Endodermal cell (in vitro differentiated cells): Measurements from ENCODE around the gene CDK5RAP2. TPM values are rescaled to one million over a fixed set of nuclear protein-coding genes. Genes with fewer than 3 reads are reported as not detected.

Experiments used
- DNase-seq: peaks from one replicate; pipeline ENCODE4 v3.0.0-alpha.2; 2017
- H3K27ac ChIP-seq: 2 replicates; pipeline ENCODE4 v1.5.1; 2013; ENCODE audit warnings: mild to moderate bottlenecking, low read depth, low read length, moderate library complexity
- H3K27me3 ChIP-seq: 2 replicates; pipeline ENCODE4 v1.6.1; 2013; ENCODE audit warnings: mild to moderate bottlenecking, low read length, moderate library complexity; ENCODE audit not compliant: insufficient read depth, control insufficient read depth, poor library complexity, severe bottlenecking
- H3K36me3 ChIP-seq: 2 replicates; pipeline ENCODE4 v1.7.0; 2013; ENCODE audit warnings: mild to moderate bottlenecking, low read length, moderate library complexity; ENCODE audit not compliant: control insufficient read depth, insufficient read depth
- H3K4me1 ChIP-seq: one replicate; pipeline ENCODE4 v1.7.0; 2013; ENCODE audit warnings: low read length; ENCODE audit not compliant: control insufficient read depth, insufficient read depth
- H3K4me3 ChIP-seq: 2 replicates; pipeline ENCODE4 v1.5.1; 2013; ENCODE audit warnings: mild to moderate bottlenecking, low read length, moderate library complexity
- H3K9ac ChIP-seq: 2 replicates; pipeline ENCODE4 v1.6.1; 2013; ENCODE audit warnings: mild to moderate bottlenecking, low read length, moderate library complexity; ENCODE audit not compliant: poor library complexity, severe bottlenecking; ENCODE audit errors: extremely low read depth
- H3K9me3 ChIP-seq: 2 replicates; pipeline ENCODE4 v1.6.1; 2013; ENCODE audit warnings: mild to moderate bottlenecking, low read length, moderate library complexity; ENCODE audit not compliant: control insufficient read depth
- H3K27ac Mint-ChIP-seq: 2 replicates; pipeline ENCODE4 v1.8.0; 2020; ENCODE audit warnings: mixed read lengths
- H3K27me3 Mint-ChIP-seq: 2 replicates; pipeline ENCODE4 v1.8.0; 2021; ENCODE audit warnings: mild to moderate bottlenecking, mixed read lengths; ENCODE audit not compliant: insufficient read depth
- H3K36me3 Mint-ChIP-seq: 2 replicates; pipeline ENCODE4 v1.8.0; 2020; ENCODE audit warnings: low read depth, mixed read lengths
- H3K4me1 Mint-ChIP-seq: 2 replicates; pipeline ENCODE4 v1.8.0; 2020; ENCODE audit warnings: mixed read lengths
- H3K4me3 Mint-ChIP-seq: 2 replicates; pipeline ENCODE4 v1.8.0; 2020; ENCODE audit warnings: mild to moderate bottlenecking, moderate library complexity, mixed read lengths
- H3K9me3 Mint-ChIP-seq: 2 replicates; pipeline ENCODE4 v1.8.0; 2020; ENCODE audit warnings: mild to moderate bottlenecking, mixed read lengths
- CTCF ChIP-seq: fragments of 200-600 bp; sonication (generic); conservative IDR thresholded peaks from 2 replicates; pipeline ENCODE4 v1.5.0; 2021; ENCODE audit warnings: antibody characterized with exemption, mild to moderate bottlenecking
- WGBS, 2 experiments: methylation state at CpG; one replicate each; pipeline versions ENCODE4 v1.1.5 to v1.1.7; 2013; ENCODE audit warnings: missing lambda C conversion rate in 2 of 2, mixed read lengths in 1 of 2; ENCODE audit not compliant: insufficient coverage in 1 of 2, insufficient read length in 1 of 2; 5-methylcytosine and 5-hydroxymethylcytosine counted together
- total RNA-seq, 2 donors: library from RNA; stranded (reverse); fragmentation: NEBNext Ultra II Directional in 1 of 2; extraction: Animal tissue kit (Norgen Biotek cat#: 25700) in 1 of 2; gene quantifications; 2 replicates in 1 of 2; 3 replicates in 1 of 2; pipeline ENCODE4 v1.2.1, GENCODE V29; 2021

CDK5RAP2 gene
- total RNA-seq, 2 donors from 2014 or later, result 68.2 to 92.0 TPM

DNA sequence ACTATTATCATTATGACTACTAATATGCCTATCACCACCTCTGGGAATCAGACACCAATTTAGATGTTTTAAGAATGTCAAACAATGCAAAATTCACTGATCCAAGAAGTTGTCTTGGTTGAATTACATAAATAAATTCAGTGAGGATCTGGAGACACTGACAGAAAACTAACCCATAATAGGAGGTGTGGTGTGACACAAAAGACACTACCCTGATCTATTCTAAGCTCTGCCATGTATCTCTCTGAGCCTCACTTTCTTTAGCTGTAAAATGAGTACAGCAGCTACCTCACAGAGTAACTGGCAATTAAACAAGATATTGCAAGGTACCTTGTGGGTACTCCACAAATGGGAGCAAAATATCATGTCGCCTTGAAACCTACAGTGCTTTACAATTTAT, 7.5 kb downstream of the CDK5RAP2 start:
- H3K4me3 ChIP-seq, result no peak overlapping the region
- peaks cover 50% of the 10 kb centered on the region for H3K36me3 ChIP-seq
- Mint-ChIP-seq H3K36me3 (peaks cover 37% of the 10 kb centered on the region), H3K9me3 (no peaks in the 10 kb centered on the region), H3K4me1 (peaks cover 15% of the 10 kb centered on the region), H3K27ac (no peak overlapping the region), H3K4me3 (no peak overlapping the region), H3K27me3 (no peaks in the 10 kb centered on the region)
- no peak overlapping the region for H3K27ac ChIP-seq
- 88 to 100% methylated on average over 1 of the region's 1 CpG for WGBS, 2 experiments
- H3K9ac ChIP-seq, result no peak overlapping the region
- no peaks in the 10 kb centered on the region for H3K9me3 ChIP-seq
- no peaks in the 10 kb centered on the region for H3K27me3 ChIP-seq
- H3K4me1 ChIP-seq, result no peaks in the 10 kb centered on the region
- DNase-seq, result no peak
- no peak for TF ChIP-seq CTCF

GRCh38 chr9:120571443-120572257, 8.3 kb downstream of the CDK5RAP2 start:
- Histone ChIP-seq H3K36me3 (peaks cover 55% of the 10 kb centered on the region), H3K27me3 (no peaks in the 10 kb centered on the region), H3K9ac (no peak overlapping the region), H3K9me3 (no peaks in the 10 kb centered on the region), H3K4me3 (no peak overlapping the region), H3K27ac (no peak overlapping the region), H3K4me1 (no peaks in the 10 kb centered on the region)
- Mint-ChIP-seq H3K36me3 (peaks cover 40% of the 10 kb centered on the region), H3K4me3 (no peak overlapping the region), H3K27me3 (no peaks in the 10 kb centered on the region), H3K9me3 (no peaks in the 10 kb centered on the region), H3K4me1 (peaks cover 15% of the 10 kb centered on the region), H3K27ac (no peak overlapping the region)
- DNase-seq, result no peak
- WGBS, 2 experiments, result 95 to 97% methylated on average over 10 to 11 of the region's 11 CpGs
- TF ChIP-seq CTCF, result no peak

GRCh38 chr9:120570296-120570695, 9.7 kb downstream of the CDK5RAP2 start:
- no peaks in the 10 kb centered on the region for H3K27me3 ChIP-seq
- H3K36me3 Mint-ChIP-seq, result peaks cover 42% of the 10 kb centered on the region

More at GRCh38 chr9:120570296-120570695, 9.7 kb downstream of the CDK5RAP2 start:
- H3K4me3 ChIP-seq, result no peak overlapping the region
- Mint-ChIP-seq H3K27ac (no peak overlapping the region), H3K27me3 (no peaks in the 10 kb centered on the region), H3K9me3 (no peaks in the 10 kb centered on the region), H3K4me1 (peaks cover 15% of the 10 kb centered on the region), H3K4me3 (no peak overlapping the region)
- H3K9me3 ChIP-seq, result no peaks in the 10 kb centered on the region
- WGBS, 2 experiments, result 95% methylated on average over 5 of the region's 5 CpGs
- H3K4me1 ChIP-seq, result no peaks in the 10 kb centered on the region
- no peak overlapping the region for H3K9ac ChIP-seq
- H3K36me3 ChIP-seq, result peaks cover 66% of the 10 kb centered on the region
- no peak for DNase-seq
- no peak overlapping the region for H3K27ac ChIP-seq
- no peak for TF ChIP-seq CTCF
